Keratinocyte (primary cell): ENCODE results near the gene RIMKLA. TPM values are rescaled to one million over a fixed set of nuclear protein-coding genes. Genes with fewer than 3 reads are reported as not detected.

ENCODE experiments used
- DNase-seq: peaks from one replicate; pipeline ENCODE4 v3.0.0-alpha.2; 2011; ENCODE audit warnings: low read depth, missing footprints, low spot score
- FAIRE-seq: peaks from 2 replicates; lab custom pipeline; 2011; peaks lifted over from hg19 to GRCh38; lab: Jason Lieb, UNC
- H2AFZ ChIP-seq: 2 replicates; pipeline ENCODE4 v1.6.0; 2012; ENCODE audit warnings: low read length, control low read depth, inconsistent platforms; ENCODE audit not compliant: control insufficient read depth
- H3K27ac ChIP-seq: 2 replicates; pipeline ENCODE4 v1.5.1; 2011; ENCODE audit warnings: low read length; ENCODE audit not compliant: control insufficient read depth, insufficient read depth
- H3K27me3 ChIP-seq: 3 replicates; pipeline ENCODE4 v1.6.0; 2011; ENCODE audit warnings: low read length; ENCODE audit not compliant: control insufficient read depth, insufficient read depth; ENCODE audit errors: extremely low read depth
- H3K36me3 ChIP-seq, 2 experiments: 2 replicates in 1 of 2; 3 replicates in 1 of 2; pipeline ENCODE4 v1.5.1; 2011; ENCODE audit warnings: low read length in 2 of 2, mild to moderate bottlenecking in 1 of 2; ENCODE audit not compliant: control insufficient read depth in 2 of 2, insufficient read depth in 2 of 2; ENCODE audit errors: extremely low read depth in 1 of 2
- H3K4me1 ChIP-seq: 3 replicates; pipeline ENCODE4 v1.5.1; 2011; ENCODE audit warnings: low read length; ENCODE audit not compliant: control insufficient read depth, insufficient read depth; ENCODE audit errors: extremely low read depth
- H3K4me2 ChIP-seq: 3 replicates; pipeline ENCODE4 v1.6.0; 2011; ENCODE audit warnings: low read depth, low read length; ENCODE audit not compliant: control insufficient read depth, insufficient read depth; ENCODE audit errors: extremely low read depth
- H3K4me3 ChIP-seq, 3 experiments: fragments of 200-600 bp in 1 of 3; sonication (generic) in 1 of 3; 2 replicates in 2 of 3; 3 replicates in 1 of 3; pipeline ENCODE4 v1.5.1; 2011 to 2016; ENCODE audit warnings: low read length in 3 of 3, mild to moderate bottlenecking in 3 of 3, control low read depth in 2 of 3, inconsistent platforms in 1 of 3, low read depth in 1 of 3, mixed read lengths in 1 of 3, mixed run types in 1 of 3, moderate library complexity in 1 of 3; ENCODE audit not compliant: control insufficient read depth in 2 of 3, insufficient read depth in 2 of 3; ENCODE audit errors: extremely low read depth in 1 of 3
- H3K79me2 ChIP-seq: 2 replicates; pipeline ENCODE4 v1.6.0; 2012; ENCODE audit warnings: low read length; ENCODE audit not compliant: control insufficient read depth, insufficient read depth
- H3K9ac ChIP-seq: 3 replicates; pipeline ENCODE4 v1.6.0; 2011; ENCODE audit warnings: low read length; ENCODE audit not compliant: control insufficient read depth, insufficient read depth; ENCODE audit errors: extremely low read depth
- H3K9me1 ChIP-seq: 3 replicates; pipeline ENCODE4 v1.6.0; 2011; ENCODE audit warnings: low read length; ENCODE audit not compliant: control insufficient read depth, insufficient read depth; ENCODE audit errors: extremely low read depth
- H3K9me3 ChIP-seq: 2 replicates; pipeline ENCODE4 v1.5.1; 2012; ENCODE audit warnings: low read depth, low read length; ENCODE audit not compliant: control insufficient read depth
- H4K20me1 ChIP-seq: 3 replicates; pipeline ENCODE4 v1.6.0; 2011; ENCODE audit warnings: low read length; ENCODE audit not compliant: control insufficient read depth, insufficient read depth; ENCODE audit errors: extremely low read depth
- EZH2 ChIP-seq: IDR thresholded peaks from one replicate; pipeline ENCODE4 v1.6.1; 2012; ENCODE audit warnings: inconsistent platforms, mild to moderate bottlenecking, low read length, moderate library complexity
- dilution Hi-C: fragments of 300-500 bp; cut with MboI; formaldehyde crosslinking; loops from one replicate; pipeline ENCODE4 v1.7.0; 2020; ENCODE audit warnings: low sequenced_read_pairs; ENCODE audit not compliant: extremely low pct_ligation_motif_present
- polyA plus RNA-seq, 5 experiments: library from polyadenylated mRNA; depleted of rRNA in 3 of 5; stranded (reverse) in 3 of 5; stranded (forward) in 1 of 5; unstranded in 1 of 5; fragments of >200 nt; gene quantifications; 1 replicate in 1 of 5; 2 replicates in 3 of 5; 3 replicates in 1 of 5; pipeline versions ENCODE4 v1.2.1 to v1.2.3, GENCODE V29; 2011 to 2012; ENCODE audit warnings: missing spikeins in 2 of 5, low read depth in 1 of 5, low replicate concordance in 1 of 5
- TF ChIP-seq, protein P1 (sequence below), 3 experiments: IDR thresholded peaks in 1 of 3; conservative IDR thresholded peaks in 1 of 3; optimal IDR thresholded peaks in 1 of 3; 2 replicates in 2 of 3; 3 replicates in 1 of 3; pipeline versions ENCODE3 to v1.5.1; 2011; ENCODE audit warnings: low read length in 3 of 3, mild to moderate bottlenecking in 3 of 3, moderate library complexity in 2 of 3, control low read depth in 1 of 3, inconsistent platforms in 1 of 3; ENCODE audit not compliant: insufficient read depth in 2 of 3; ENCODE audit errors: extremely low read depth in 1 of 3

The RIMKLA gene
- polyA plus RNA-seq, 1 donor (not counting 4 experiments of a cell fraction or from before 2014, with no cell fraction given), result not detected

DNA sequence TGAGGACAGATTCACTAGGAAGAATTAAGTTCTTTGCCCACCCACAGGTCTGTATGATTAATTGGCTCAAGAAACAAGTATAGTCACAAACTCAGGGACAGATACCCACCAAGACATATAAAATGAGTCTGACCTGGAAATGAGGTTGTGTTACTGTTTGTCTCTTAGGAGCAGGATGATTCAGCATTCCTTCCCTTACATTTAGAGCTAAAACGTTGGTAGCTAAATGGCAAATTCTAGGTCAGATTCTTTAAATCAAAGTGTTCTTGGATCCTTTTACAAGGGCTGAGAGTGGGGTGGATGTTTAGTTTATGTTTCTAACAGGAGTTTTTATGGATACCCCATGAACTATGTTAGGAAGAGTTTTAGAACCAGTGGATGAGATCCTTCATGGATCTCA lies 4.7 kb downstream of the RIMKLA start:
- dilution Hi-C loops, result no loop called here
- Histone ChIP-seq H2AFZ (no peak overlapping the region), H3K4me2 (no peak overlapping the region)

DNA sequence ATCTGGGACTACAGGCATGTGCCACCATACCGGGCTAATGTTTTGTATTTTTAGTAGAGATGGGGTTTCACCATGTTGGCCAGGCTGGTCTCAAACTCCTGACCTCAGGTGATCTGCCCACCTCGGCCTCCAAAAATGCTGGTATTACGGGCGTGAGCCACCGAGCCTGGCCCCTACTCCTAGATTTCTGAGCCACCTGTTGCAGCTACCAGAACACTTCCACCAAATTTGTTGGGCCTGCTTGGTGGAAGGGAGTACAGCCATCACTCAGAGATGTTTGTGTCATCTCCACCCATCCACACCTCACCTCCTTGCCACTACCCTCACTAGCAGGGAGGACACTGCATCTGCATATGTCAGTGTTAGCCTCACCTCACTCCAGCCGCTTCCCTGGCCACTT lies 5.5 kb downstream of the RIMKLA start:
- Histone ChIP-seq H2AFZ (no peak overlapping the region), H3K4me2 (no peak overlapping the region), H3K9me1 (no peaks in the 10 kb centered on the region), H3K36me3 (no peaks in the 10 kb centered on the region), H3K79me2 (no peaks in the 10 kb centered on the region), H3K9me3 (no peaks in the 10 kb centered on the region), H4K20me1 (no peaks in the 10 kb centered on the region), H3K27me3 (peaks cover 12% of the 10 kb centered on the region), H3K27ac (no peak overlapping the region), H3K4me1 (no peaks in the 10 kb centered on the region), H3K9ac (no peak overlapping the region), H3K4me3 (no peak overlapping the region)
- dilution Hi-C loops, result no loop called here
- TF ChIP-seq, protein P1, sequence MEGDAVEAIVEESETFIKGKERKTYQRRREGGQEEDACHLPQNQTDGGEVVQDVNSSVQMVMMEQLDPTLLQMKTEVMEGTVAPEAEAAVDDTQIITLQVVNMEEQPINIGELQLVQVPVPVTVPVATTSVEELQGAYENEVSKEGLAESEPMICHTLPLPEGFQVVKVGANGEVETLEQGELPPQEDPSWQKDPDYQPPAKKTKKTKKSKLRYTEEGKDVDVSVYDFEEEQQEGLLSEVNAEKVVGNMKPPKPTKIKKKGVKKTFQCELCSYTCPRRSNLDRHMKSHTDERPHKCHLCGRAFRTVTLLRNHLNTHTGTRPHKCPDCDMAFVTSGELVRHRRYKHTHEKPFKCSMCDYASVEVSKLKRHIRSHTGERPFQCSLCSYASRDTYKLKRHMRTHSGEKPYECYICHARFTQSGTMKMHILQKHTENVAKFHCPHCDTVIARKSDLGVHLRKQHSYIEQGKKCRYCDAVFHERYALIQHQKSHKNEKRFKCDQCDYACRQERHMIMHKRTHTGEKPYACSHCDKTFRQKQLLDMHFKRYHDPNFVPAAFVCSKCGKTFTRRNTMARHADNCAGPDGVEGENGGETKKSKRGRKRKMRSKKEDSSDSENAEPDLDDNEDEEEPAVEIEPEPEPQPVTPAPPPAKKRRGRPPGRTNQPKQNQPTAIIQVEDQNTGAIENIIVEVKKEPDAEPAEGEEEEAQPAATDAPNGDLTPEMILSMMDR (optimal IDR thresholded peaks at IDR 0.05 in 1 of 3, IDR thresholded peaks at IDR 0.05 in 1 of 3, conservative IDR thresholded peaks at IDR 0.05 in 1 of 3; ENCODE audit: extremely low read depth in 1 of 3, insufficient read depth in 2 of 3, low read length in 3 of 3), result no peak
- TF ChIP-seq EZH2, result no peak
- no peak for FAIRE-seq
- DNase-seq, result no peak

More for the DNA sequence above, 4.7 kb downstream of the RIMKLA start:
- Histone ChIP-seq H3K79me2 (no peaks in the 10 kb centered on the region), H3K27ac (no peak overlapping the region), H3K27me3 (peaks cover 16% of the 10 kb centered on the region), H3K4me3 (no peak overlapping the region), H4K20me1 (no peaks in the 10 kb centered on the region), H3K4me1 (peaks cover 2% of the 10 kb centered on the region), H3K36me3 (no peaks in the 10 kb centered on the region), H3K9ac (no peak overlapping the region), H3K9me1 (no peaks in the 10 kb centered on the region), H3K9me3 (no peaks in the 10 kb centered on the region)
- DNase-seq, result no peak
- FAIRE-seq, result no peak
- no peak for TF ChIP-seq EZH2
- TF ChIP-seq, protein P1 (optimal IDR thresholded peaks at IDR 0.05 in 1 of 3, IDR thresholded peaks at IDR 0.05 in 1 of 3, conservative IDR thresholded peaks at IDR 0.05 in 1 of 3; ENCODE audit: extremely low read depth in 1 of 3, insufficient read depth in 2 of 3, low read length in 3 of 3), result no peak
